T-helper 17 cell (primary cell): ENCODE data around the gene PIK3R2. TPM values are rescaled to one million over a fixed set of nuclear protein-coding genes. Genes with fewer than 3 reads are reported as not detected.

Experiments used
- ATAC-seq: fragments of 150-1000 bp; cut with Tn5 transposase; 2 replicates; pipeline ENCODE4 v1.10.0; 2021; ENCODE audit warnings: mild to moderate bottlenecking, moderate library complexity
- DNase-seq, 3 donors: peaks; one replicate each; pipeline versions ENCODE4 v3.0.0 to v3.0.0-alpha.2; 2020 to 2021
- H3K9me3 ChIP-seq: one replicate; pipeline ENCODE4 v1.7.0; 2013; ENCODE audit warnings: low read length, mild to moderate bottlenecking; ENCODE audit not compliant: control insufficient read depth, poor library complexity, severe bottlenecking
- H3K27ac Mint-ChIP-seq: one replicate; pipeline ENCODE4 v1.8.0; 2022; ENCODE audit warnings: mild to moderate bottlenecking, moderate library complexity, mixed read lengths
- H3K27me3 Mint-ChIP-seq: one replicate; pipeline ENCODE4 v1.8.0; 2022; ENCODE audit warnings: mixed read lengths
- H3K36me3 Mint-ChIP-seq: one replicate; pipeline ENCODE4 v1.8.0; 2022; ENCODE audit warnings: low read depth, mixed read lengths
- H3K4me1 Mint-ChIP-seq: one replicate; pipeline ENCODE4 v1.8.0; 2022; ENCODE audit warnings: mild to moderate bottlenecking, mixed read lengths
- H3K4me3 Mint-ChIP-seq: one replicate; pipeline ENCODE4 v1.8.0; 2022; ENCODE audit warnings: mild to moderate bottlenecking, moderate library complexity, mixed read lengths
- total RNA-seq, 4 donors: library from RNA in 2 of 4; stranded (reverse) in 2 of 4; gene quantifications; one replicate each; pipeline ENCODE4 v1.2.3 and lab custom pipeline; 2022 to 2026

The PIK3R2 gene
- total RNA-seq, 2 donors from 2014 or later, result 8.6 to 9.1 TPM

DNA sequence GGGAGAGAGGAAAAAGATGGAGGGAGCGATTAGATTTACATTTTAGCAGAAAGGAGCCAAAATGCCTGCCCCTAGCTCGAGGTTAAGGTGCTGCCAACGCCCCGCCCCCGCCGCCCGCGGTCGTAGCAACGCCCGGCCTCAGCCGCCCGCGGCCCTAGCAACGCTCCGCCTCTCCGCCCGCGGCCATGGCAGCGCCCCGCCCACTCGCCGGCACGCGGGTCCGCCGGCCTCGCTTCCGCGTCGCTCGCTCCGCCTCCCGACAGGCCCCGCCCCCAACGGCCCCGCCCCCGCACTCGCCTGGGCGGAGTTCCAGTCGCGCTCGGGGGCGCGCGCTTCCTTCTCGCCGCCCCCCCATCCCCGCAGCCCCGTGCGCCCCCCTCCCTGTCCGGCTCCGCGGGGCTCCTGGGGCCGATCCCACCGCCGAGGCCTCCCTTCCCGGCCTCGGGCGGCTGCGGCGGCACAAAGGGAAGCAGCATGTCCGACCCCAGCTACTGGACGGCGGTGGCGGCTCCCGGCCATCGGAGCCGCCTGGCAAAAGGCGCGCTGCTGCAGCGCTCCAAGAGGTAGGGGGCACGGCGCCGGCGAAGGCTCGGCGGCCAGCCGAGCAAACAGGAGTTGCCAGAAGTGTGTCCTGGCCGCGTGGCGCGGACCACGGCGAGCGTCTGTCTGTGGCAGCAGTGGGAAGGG, 35.1 kb upstream of the PIK3R2 start:
- H3K4me3 Mint-ChIP-seq, result peak overlapping the region; percentile 96
- H3K36me3 Mint-ChIP-seq, result peaks cover 3% of the 10 kb centered on the region
- no peaks in the 10 kb centered on the region for H3K9me3 ChIP-seq
- peak; percentile 83 for ATAC-seq
- H3K4me1 Mint-ChIP-seq, result peaks cover 34% of the 10 kb centered on the region
- H3K27me3 Mint-ChIP-seq, result no peaks in the 10 kb centered on the region
- DNase-seq, result peak; percentile 97 to 99 (median 97)
- peak overlapping the region; percentile 91 for H3K27ac Mint-ChIP-seq

DNA sequence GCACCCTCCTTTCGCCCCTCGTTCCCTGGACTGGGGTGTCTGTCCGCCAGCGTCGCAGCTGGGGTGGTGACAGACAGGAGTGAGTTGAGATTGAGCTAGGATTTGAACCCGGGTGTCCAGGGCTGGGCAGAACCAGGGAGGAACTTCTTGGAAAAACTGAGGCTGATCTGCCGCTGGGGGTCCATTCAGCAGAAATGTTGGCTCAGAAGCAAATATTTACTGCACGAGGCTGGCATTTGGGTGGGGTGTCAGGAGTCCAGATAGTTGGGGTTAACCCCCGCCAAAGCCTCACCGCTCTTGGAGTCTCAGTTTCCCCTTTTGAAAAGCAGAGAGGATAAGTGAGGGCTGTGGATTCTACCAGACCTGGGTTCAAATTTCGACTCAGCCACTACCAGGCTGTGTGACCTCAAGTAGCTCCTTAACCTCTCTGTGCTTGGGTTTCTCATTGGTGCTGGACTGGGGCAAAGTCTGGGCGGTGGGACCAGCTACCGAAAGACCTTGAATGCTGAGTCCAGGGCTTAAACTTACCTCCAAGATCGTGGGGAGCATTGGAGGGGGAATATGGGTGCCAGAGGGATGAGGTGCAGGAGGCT, 34.4 kb upstream of the PIK3R2 start:
- Mint-ChIP-seq H3K27me3 (no peaks in the 10 kb centered on the region), H3K36me3 (peaks cover 3% of the 10 kb centered on the region), H3K4me1 (peaks cover 36% of the 10 kb centered on the region), H3K4me3 (peak overlapping the region; percentile 96), H3K27ac (peak overlapping the region; percentile 99)
- ATAC-seq (no peak), DNase-seq (no peak)
- H3K9me3 ChIP-seq, result no peaks in the 10 kb centered on the region

DNA sequence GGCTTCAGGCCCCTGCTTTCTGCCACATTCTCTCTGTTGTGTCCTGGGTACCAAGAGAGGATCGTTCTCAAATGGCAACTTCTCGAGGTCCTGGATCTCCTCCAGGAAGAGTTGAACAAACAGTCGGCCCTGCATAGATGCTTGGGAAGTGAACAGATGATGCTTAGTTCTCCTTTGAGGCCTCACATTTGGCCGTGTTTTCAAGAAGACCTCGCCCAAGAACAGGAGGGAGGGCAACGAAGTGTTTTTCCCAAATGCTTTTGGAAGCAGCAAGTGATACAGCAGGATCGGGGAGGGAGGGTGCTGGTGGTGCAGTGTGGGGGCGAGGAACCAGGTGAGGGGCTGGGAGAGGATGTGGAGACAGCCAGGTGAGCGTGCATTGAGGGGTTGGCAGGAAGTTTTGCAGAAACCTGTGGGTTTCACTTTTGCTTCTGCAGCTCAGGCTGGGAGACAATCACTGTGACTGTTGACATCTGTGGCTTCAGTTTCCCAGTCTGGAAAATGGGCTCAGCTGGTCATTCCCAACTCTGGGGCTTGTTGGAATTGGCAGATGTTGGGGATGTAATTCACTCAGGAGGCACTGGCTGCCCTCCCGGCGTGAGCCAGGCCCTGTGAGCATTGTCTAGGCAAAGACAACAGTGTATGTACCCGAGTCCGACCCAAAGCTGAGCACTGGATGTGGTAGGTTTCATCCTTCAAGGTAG, 33.8 kb upstream of the PIK3R2 start:
- H3K27me3 Mint-ChIP-seq, result no peaks in the 10 kb centered on the region
- peak; percentile 64 for ATAC-seq
- H3K36me3 Mint-ChIP-seq, result peaks cover 5% of the 10 kb centered on the region
- H3K9me3 ChIP-seq, result no peaks in the 10 kb centered on the region
- H3K4me1 Mint-ChIP-seq, result peaks cover 36% of the 10 kb centered on the region
- peak in 1 of 3 donors; percentile 38 for DNase-seq
- peak overlapping the region; percentile 99 for H3K27ac Mint-ChIP-seq
- H3K4me3 Mint-ChIP-seq, result peak overlapping the region; percentile 96

DNA sequence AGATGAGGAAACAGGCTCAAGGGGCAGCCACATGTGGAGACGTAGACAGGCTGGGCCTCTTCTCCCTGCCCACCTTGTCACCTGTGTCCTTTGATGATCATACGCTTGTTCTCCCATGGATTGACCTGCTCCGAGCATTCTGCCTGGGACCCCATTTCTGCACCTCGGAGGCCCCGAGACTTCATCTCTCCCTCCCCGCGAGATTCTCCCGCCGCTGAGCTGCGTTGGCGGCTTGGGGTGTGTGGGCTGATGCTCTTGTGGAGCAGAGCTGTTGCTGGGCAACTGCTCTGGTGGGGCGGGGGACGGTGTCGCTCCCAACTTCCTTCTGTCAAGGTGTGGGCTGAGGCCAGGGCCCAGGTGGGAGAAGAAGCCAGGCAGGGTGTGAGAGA, 33.3 kb upstream of the PIK3R2 start:
- no peaks in the 10 kb centered on the region for H3K9me3 ChIP-seq
- peak; percentile 63 for ATAC-seq
- Mint-ChIP-seq H3K36me3 (peaks cover 5% of the 10 kb centered on the region), H3K27me3 (no peaks in the 10 kb centered on the region), H3K27ac (peak overlapping the region; percentile 99), H3K4me3 (peak overlapping the region; percentile 96), H3K4me1 (peaks cover 33% of the 10 kb centered on the region)
- DNase-seq, result peak; percentile 29 to 55 (median 45)

DNA sequence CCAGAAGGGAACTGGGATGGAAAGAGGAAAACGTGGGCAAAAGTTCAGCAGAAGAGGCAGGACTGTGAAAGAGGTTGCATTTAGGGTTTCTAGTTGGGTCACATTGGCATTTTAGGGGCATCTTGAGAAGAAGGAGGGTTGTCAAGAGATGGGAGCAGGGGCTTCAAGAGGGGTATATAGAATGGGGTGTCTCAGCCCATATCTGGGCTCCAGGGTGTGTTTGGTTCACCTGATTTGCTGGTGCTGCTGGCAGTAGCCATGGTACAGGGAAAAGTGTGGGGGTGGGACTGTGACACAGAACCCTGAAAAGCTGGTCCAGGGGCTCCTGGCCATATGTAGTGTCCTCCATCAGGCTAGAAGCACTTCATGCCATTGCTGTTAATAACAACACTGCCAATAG, 32.8 kb upstream of the PIK3R2 start:
- H3K4me1 Mint-ChIP-seq, result peaks cover 29% of the 10 kb centered on the region
- peaks cover 5% of the 10 kb centered on the region for H3K36me3 Mint-ChIP-seq
- peak overlapping the region; percentile 96 for H3K4me3 Mint-ChIP-seq

DNA sequence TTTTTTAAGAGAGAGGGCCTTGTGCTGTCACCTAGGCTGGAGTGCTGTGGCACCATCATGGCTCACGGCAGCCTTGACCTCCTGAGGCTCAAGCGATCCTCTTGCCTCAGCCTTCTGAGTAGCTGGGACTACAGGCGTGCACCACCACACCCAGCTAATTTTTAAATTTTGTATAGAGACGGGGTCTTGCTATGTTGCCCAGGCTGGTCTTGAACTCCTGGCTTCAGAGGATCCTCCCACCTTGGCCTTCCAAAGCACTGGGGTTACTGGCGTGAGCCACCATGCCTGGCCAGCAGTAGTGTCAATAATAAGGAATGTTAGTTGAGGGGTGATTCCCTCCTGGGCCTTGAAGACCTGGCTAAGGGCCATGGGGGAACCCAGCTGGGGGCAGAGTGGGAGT, 31.8 kb upstream of the PIK3R2 start:
- Mint-ChIP-seq H3K4me1 (peaks cover 29% of the 10 kb centered on the region), H3K27me3 (no peaks in the 10 kb centered on the region), H3K36me3 (peaks cover 5% of the 10 kb centered on the region), H3K27ac (peak overlapping the region; percentile 99), H3K4me3 (no peak overlapping the region)
- ATAC-seq (no peak), DNase-seq (no peak)
- no peaks in the 10 kb centered on the region for H3K9me3 ChIP-seq

More for the DNA sequence above, 32.8 kb upstream of the PIK3R2 start:
- Mint-ChIP-seq H3K27me3 (no peaks in the 10 kb centered on the region), H3K27ac (peak overlapping the region; percentile 99)
- no peaks in the 10 kb centered on the region for H3K9me3 ChIP-seq
- no peak for ATAC-seq
- no peak for DNase-seq

DNA sequence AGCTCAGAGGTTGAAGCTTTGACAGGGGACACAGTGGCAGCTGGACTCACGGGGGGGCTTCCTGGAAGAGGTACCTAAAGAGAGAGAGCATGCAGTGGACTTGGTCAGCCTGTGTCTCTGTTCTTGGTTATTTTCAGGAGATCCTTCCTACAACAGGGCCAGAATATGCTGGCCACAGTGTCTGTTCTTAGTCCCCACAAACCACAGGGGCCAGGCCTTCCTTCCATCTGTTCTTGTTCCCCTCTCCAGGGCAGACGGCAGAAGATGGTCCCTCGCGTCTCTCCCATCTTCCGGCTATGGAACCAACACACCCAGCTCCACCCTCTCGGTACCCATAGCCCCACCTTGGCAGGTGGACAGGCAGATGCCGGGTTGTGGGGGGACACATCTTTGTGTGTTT, 30.5 kb upstream of the PIK3R2 start:
- H3K36me3 Mint-ChIP-seq, result peaks cover 5% of the 10 kb centered on the region
- peaks cover 26% of the 10 kb centered on the region for H3K4me1 Mint-ChIP-seq
- no peak for DNase-seq
- H3K27ac Mint-ChIP-seq, result peak overlapping the region; percentile 99
- no peaks in the 10 kb centered on the region for H3K27me3 Mint-ChIP-seq
- H3K4me3 Mint-ChIP-seq, result no peak overlapping the region
- H3K9me3 ChIP-seq, result no peaks in the 10 kb centered on the region
- no peak for ATAC-seq

DNA sequence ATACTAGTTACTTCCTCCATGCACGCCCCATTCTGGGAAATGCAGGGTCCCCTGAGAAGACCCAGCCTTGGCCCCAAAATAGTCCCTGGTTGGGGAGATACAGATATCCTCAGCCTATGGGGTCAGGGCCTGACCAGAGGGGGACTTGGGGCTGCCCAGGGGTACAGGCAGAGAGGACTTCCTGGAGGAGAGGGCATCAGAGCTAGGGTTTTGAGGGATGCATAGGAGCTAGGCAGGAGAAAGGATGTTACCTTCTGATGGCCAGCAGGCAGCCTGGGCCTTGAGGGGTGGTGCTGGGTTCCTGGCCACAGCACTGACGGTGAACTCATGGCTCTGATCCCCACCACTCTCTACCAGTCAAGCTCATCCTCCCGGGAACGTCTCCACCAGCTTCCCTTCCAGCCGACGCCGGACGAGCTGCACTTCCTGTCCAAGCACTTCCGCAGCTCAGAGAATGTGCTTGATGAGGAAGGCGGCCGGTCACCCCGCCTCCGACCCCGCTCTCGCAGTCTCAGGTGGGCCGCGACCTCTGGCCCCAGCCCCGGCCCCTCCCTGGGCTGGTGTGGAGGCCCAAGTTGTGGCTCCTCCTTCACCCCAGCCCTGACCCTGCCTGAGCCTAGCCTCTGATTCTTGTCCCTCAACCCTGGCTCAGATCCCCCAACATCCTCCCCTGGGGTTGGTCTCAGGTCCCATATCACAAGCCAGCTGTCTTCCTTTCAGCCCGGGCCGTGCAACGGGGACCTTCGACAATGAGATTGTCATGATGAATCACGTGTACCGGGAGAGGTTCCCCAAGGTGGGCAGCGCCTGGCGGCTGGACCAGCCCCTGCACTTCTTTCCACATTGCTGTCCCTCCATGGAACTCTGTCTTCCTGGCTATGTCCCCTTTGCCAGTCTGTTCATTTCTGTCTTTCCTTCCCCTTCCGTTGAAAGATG, 29.8 kb upstream of the PIK3R2 start:
- H3K4me1 Mint-ChIP-seq, result peaks cover 24% of the 10 kb centered on the region
- ATAC-seq (no peak), DNase-seq (no peak)
- no peak overlapping the region for H3K4me3 Mint-ChIP-seq
- H3K27me3 Mint-ChIP-seq, result no peaks in the 10 kb centered on the region
- no peaks in the 10 kb centered on the region for H3K9me3 ChIP-seq
- H3K27ac Mint-ChIP-seq, result peak overlapping the region; percentile 99
- H3K36me3 Mint-ChIP-seq, result peaks cover 5% of the 10 kb centered on the region

DNA sequence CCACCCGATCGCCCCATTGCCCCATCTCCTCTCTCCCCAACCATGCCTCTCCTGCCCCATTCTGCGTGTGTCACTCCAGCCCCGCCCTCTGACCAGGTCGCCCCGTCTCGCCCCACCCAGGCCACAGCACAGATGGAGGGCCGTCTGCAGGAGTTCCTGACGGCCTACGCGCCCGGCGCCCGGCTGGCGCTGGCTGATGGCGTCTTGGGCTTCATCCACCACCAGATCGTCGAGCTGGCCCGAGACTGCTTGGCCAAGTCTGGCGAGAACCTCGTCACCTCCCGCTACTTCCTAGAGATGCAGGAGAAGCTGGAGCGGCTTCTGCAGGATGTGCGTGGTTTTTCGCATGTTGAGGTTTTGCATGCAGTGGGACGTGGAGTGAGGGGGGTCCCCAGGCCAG, 29.1 kb upstream of the PIK3R2 start:
- H3K36me3 Mint-ChIP-seq, result peaks cover 5% of the 10 kb centered on the region
- no peak for DNase-seq

DNA sequence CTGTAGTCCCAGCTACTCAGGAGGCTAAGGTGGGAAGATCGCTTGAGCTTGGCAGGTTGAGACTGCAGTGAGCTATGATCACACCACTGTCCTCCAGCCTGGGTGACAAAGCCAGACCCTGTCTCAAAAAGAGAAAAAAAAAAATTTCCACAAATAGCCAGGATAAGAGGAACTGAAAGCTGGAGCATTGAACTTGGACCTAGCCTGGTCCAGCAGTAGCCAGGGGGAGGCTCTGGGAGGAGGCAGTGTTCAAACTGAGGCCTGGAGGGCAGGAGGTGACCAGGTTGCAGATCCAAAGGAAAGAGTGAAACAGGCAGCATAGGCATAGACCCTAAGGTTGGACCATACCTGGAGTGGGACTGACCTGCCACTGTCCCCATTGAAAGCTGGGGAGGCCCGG, 26.9 kb upstream of the PIK3R2 start:
- Mint-ChIP-seq H3K4me3 (no peak overlapping the region), H3K4me1 (peaks cover 5% of the 10 kb centered on the region), H3K36me3 (peaks cover 4% of the 10 kb centered on the region), H3K27me3 (no peaks in the 10 kb centered on the region), H3K27ac (peak overlapping the region; percentile 53)
- DNase-seq, result no peak
- H3K9me3 ChIP-seq, result no peaks in the 10 kb centered on the region
- ATAC-seq, result no peak

More for the DNA sequence above, 29.1 kb upstream of the PIK3R2 start:
- H3K9me3 ChIP-seq, result no peaks in the 10 kb centered on the region
- no peak for ATAC-seq
- H3K4me1 Mint-ChIP-seq, result peaks cover 19% of the 10 kb centered on the region
- H3K4me3 Mint-ChIP-seq, result no peak overlapping the region
- H3K27me3 Mint-ChIP-seq, result no peaks in the 10 kb centered on the region
- H3K27ac Mint-ChIP-seq, result peak overlapping the region; percentile 24

DNA sequence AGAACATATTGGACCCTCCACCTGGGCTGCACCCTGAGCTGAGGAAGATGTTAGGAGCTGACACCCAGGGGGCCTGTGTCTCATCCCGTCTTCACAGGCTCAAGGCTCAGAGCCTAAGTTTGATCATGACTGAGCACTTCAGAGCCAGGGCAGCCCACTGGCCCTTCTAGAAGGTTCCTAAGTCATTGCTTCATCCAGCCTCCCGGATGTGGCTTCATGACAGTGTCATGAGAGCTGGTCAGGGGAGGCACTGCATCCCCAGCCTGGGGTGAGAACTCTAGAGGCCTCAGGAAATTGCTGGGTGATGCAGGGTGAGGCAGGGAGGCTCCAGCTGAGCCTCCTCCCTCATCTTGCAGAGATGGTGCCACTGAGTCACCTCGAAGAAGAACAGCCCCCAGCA, 24.9 kb upstream of the PIK3R2 start:
- peaks cover 5% of the 10 kb centered on the region for H3K4me1 Mint-ChIP-seq
- DNase-seq, result no peak
- ATAC-seq, result no peak
- H3K9me3 ChIP-seq, result no peaks in the 10 kb centered on the region
- no peak overlapping the region for H3K4me3 Mint-ChIP-seq
- H3K36me3 Mint-ChIP-seq, result peaks cover 4% of the 10 kb centered on the region
- no peak overlapping the region for H3K27ac Mint-ChIP-seq
- H3K27me3 Mint-ChIP-seq, result no peaks in the 10 kb centered on the region

DNA sequence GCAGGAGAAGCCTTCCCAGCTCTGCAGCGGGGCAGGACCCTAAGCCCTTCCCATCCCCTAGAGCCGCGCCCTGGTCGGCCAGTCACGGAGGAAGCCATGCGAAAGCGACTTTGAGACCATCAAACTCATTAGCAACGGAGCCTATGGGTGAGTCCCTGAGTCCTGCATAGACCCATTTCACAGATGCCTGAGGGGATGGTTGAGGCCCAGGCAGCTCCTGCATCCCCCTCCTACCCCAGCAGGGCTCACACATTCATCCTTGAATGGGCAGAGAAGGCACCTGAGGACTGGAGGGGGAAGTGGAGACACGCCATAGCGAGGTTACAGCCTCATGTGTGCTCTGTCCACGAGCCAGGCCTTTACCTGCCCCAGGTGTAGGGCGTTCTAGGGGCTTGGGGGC, 24.2 kb upstream of the PIK3R2 start:
- H3K27ac Mint-ChIP-seq, result no peak overlapping the region
- no peaks in the 10 kb centered on the region for H3K27me3 Mint-ChIP-seq
- no peaks in the 10 kb centered on the region for H3K4me1 Mint-ChIP-seq
- no peak overlapping the region for H3K4me3 Mint-ChIP-seq
- DNase-seq, result no peak
- no peaks in the 10 kb centered on the region for H3K9me3 ChIP-seq
- H3K36me3 Mint-ChIP-seq, result peaks cover 2% of the 10 kb centered on the region
- ATAC-seq, result no peak
